NCI-H187 treated with DMSO at 0.1 percent for 48 hours (cell line): Measurements from ENCODE around the gene STPG1.
"Not testable (repeated sequence)": the region's sequence is repeated elsewhere in the genome, so short reads cannot be mapped to it uniquely, and the experiment has no call there.

Experiments
- DNase-seq: peaks from one replicate; lab custom pipeline; 2025; lab: John Stamatoyannopoulos, UW

STPG1 gene, protein sequence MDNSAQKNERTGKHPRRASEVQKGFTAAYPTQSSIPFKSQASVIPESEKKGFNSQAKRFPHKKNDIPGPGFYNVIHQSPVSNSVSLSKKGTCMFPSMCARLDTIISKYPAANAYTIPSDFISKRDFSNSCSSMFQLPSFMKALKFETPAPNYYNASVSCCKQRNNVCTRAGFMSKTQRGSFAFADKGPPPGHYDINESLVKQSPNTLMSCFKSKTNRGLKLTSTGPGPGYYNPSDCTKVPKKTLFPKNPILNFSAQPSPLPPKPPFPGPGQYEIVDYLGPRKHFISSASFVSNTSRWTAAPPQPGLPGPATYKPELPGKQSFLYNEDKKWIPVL

DNA sequence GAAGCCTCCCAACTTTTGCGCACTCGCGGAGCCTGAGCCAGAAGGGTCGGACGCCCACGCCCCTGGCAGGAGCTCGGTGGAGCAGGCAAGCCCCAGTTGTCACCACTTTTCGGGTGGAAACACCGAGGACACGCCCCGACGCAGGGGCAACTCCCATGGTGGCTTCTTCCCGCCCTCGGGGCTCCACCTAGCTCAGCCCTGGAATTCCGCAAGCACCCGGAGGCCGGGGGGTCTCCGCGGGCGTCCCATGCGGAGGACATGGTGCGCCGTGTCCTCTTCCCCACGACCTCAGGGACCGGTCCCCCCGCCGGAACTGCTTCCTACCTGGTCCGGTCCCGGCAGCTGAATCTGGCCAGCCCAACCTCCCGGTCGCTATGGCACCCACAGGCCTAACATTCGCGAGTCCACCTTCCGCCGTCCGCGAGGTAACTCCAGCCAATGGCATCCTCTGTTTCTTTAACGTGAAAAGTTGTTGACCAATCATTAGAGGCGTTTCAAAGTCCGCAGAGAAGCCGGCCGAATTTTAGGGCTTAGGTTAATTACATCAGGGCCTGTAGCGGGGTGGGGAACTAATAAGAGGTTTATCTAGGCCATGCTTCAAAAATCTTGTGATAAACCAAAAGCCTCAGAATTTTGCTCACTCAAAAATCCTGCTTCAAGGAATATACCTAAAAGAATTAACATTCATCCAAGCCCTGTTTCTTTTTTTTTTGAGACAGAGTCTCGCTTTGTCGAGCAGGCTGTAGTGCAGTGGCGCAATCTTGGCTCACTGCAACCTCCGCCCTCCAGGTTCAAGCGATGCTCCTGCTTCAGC lies at the start of gene STPG1:
STPG1 (minus strand) TSS at position 433 of the 814 bp plus-strand sequence. CDS start 12,394 bp downstream, outside the sequence.
- peak; percentile 38 for DNase-seq

DNA sequence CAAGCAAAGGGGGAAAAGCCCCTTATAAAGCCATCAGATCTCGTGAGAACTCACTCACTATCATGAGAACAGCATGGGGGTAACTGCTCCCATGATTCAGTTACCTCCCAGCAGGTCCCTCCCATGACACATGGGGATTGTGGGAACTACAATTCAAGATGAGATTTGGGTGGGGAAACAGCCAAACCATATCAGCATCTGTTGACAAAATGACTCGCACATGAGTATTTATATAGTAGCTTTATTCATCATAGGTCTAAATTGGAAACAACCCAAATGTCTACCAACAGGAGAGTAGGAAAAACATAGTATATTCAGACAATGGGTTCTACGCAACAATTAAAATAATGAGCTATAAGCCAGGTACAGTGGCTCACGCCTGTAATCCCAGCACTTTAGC lies 48.5 kb upstream of the STPG1 start:
- DNase-seq = not testable (repeated sequence)

DNA sequence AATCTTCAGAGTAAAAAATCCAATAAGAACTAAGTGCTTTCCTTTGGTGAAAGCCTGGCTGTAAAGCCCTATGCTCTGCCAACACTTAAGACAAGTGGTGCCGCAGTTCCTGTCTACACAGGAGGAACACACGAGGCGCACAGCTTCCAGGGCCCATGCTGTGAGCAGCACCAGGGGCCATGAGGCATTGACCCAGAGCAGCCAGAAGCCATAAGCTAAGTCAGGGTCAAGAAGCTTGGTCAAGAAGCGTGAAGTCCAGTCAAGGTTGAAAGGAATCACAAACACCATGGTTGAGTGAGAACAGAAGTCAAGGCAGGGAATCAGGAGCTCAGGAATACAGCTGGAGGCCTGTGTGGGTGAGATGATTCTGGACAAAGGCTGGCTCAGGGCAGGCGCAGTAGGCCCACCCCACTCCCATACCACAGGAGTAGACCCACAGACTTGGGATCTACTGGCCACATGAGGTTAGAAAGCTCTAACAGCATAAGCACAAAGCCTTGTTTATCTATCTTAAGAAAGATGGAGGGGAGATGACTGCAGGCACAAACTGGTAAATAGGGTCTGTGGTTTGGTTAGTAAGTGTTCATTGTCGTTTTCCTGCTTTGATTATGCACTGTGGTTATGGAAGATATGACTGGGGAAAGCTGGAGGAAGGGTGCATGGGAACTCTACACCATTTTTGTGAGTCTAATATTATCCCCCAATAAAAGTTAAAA lies 46.1 kb upstream of the STPG1 start:
- no peak for DNase-seq

DNA sequence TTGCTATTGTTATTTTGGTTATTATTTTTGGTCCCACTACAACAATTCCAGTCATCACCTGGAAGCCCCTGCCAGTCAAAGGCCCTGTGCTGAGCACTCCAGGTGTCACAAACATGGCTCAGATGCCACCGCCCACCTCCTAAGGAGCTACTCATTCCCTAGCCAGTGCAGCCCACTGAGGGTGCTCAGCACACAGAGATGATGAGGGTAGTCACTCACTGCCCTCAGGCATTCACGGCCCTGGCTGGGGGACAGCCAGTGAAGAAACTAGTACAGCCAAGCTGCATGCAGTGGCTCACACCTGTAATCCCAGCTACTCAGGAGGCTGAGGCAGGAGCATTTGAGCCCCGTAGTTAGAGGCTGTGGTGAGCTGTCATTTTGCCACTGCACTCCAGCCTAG lies 44.3 kb upstream of the STPG1 start:
- DNase-seq = no peak

DNA sequence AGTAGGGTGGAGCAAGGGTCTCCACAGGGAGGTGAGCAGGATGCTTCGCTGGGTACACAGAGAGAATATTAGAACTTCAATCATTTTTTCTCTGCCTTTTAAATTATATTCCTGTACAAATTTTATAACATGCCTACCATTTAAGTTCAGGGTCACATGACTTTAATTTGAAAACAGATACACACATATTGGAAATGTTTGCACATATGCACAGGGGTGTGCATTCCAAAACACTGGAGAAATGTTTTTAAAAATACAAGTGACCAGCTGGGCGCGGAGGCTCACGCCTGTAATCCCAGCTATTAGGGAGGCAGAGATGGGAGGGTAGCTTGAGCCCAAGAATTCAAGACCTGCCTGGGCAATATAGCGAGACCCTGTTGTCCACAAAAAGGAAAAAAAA lies 41.7 kb upstream of the STPG1 start:
- no peak for DNase-seq

DNA sequence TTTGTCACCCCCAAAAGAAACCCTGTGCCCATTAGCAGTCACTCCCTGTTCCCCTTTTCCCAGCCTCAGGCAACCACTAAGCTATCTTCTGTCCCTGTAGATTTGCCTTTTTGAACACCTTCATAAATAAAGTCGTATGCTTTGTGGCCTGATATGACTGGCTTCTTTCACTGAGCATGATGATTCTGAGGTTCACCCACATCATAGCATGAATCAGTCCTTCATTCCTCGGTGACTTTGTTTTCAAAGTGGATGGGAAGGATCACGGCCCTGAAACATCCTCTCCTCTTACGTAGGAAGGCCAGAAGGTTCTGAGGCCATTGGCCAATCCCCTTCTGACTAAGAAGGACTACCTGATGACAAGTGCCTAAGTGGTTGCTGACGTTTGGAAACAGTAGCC lies 41.1 kb upstream of the STPG1 start:
- DNase-seq = no peak

DNA sequence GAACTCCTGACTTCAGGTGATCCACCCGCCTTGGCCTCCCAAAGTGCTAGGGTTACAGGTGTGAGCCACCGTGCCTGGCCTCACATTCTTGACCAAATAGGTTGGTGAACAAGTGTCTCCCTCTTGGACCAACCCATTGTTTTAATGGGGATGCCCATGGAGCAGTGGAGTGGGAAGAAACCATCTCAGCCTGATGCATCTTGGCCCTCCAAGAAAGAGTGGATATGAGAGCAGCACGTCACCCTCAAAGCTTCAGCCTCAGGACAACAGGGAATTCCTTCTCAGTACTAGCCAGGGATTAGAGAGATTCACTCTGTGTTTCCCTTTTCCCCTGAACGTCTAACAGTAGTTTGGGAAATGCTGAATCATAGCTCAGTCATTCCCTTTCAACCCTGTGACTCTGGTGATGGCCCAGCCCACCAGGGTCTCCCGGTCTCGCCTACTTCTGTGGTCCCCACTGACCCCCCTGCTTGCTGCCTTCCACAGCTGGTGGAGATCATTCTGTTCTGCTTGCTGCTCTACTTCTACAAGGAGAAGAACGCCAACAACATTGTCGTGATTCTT lies 39.4 kb upstream of the STPG1 start:
- DNase-seq = no peak

DNA sequence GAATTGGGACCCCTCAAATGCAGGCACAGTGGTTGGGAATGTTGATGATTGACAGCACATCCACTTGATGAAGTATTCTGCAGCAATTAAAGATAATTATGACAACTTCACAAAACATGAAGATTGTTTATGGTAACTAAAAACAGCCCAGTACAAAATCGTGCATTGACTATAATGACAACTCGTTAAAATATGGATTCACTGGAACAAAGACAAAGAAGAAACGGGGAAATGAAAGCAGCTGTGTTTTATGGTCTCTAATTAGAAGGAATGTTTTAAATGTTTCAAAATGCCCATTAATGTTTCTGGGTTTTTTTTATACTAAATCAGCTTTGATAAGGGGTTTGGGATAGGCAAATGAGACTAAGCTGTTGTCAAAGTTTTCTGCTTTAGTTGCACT lies 38.2 kb upstream of the STPG1 start:
- DNase-seq = no peak

DNA sequence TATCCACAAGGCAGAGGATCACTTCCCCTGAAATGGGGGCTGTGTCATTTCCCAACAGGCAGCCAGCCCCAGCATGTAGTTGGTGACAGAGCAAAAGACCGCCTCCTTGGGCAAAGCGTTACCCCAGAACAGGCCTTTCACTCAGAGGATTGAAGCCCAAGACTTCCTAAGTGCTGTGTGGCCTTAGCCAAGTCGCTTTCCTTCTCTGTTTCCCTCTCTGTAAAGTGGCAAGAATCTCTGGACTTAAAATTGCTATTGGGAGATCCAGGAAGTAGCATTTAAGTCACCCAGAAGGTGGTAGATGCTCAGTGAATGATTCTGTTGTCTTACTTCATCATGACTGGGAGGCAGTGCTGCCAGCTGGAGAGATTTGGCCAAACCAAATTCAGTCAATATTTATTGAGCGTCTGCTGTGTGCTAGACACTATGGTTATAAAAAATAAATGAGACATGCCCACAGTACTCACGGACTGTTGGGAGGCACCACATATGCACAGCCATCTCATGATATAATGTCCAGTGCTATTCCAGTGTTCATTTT lies 37.3 kb upstream of the STPG1 start:
- no peak for DNase-seq

DNA sequence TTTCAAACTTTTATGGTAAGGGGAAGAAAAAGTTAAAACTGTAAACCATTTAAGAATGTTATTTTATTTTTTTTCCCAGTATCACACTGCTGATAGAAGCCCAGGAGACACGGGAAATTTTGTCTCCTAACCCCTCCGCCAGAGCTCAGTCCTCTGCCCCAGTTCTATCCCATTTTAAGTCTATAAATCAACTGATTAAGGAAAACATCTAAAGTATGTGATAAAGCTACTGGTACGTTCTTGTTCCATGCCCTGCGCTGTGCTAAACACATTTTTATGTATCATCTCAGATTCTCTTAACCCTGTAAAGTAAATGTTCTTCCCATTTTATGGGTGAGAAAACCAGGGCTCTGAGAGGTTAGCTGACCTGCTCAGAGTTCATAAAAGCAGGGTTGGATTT lies 36.7 kb upstream of the STPG1 start:
- DNase-seq = no peak

DNA sequence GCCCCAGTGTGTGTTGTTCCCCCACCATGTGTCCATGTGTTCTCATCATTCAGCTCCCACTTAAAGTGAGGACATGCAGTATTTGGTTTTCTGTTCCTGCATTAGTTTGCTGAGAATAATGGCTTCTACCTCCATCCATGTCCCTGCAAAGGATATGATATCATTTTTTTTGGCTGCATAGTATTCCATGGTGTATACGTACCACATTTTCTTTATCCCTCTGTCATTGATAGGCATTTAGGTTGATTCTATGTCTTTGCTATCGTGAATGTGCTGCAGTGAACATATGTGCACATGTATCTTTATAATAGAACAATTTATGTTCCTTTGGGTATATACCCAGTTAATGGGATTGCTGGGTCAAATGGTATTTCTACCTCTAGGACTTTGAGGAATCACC lies 32.9 kb upstream of the STPG1 start:
- DNase-seq = not testable (repeated sequence)

DNA sequence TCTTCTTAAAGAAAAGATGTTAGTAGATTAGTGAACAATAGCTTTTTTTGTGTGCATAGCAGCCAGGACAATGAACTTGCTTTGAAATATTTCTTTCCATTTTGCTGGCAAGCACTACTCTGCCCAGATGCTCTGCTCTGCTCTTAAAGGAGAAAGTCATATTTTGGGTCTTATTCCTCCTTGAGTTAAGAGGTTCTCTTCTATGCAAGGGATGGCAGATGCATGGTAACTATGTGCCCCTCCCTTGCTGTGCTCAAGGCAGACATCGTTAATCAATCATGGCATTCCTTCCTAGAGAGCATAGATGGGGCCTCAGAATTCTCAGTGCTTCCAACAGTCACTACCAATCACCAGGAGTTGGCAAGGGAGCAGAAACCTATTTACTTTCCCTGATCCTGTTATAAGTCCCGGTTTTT lies 29.7 kb upstream of the STPG1 start:
- peak; percentile 15 for DNase-seq

DNA sequence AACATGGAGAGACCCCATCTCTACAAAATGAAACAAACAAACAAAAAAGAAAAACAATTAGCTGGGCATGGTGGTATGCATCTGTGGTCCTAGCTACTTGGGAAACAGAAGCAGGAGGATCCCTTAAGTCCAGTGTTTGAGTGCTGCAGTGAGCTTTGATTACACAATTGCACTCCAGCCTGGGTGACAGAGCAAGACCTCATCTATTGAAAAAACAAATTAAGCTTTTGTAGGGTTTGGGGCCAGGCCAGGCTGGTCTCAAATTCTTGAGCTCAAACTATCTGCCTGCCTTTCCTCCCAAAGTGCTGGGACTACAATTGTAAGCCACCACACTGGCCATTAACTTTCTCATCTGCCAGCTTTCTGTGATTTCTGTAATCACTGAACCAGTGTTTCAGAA lies 29.2 kb upstream of the STPG1 start:
- DNase-seq = no peak

DNA sequence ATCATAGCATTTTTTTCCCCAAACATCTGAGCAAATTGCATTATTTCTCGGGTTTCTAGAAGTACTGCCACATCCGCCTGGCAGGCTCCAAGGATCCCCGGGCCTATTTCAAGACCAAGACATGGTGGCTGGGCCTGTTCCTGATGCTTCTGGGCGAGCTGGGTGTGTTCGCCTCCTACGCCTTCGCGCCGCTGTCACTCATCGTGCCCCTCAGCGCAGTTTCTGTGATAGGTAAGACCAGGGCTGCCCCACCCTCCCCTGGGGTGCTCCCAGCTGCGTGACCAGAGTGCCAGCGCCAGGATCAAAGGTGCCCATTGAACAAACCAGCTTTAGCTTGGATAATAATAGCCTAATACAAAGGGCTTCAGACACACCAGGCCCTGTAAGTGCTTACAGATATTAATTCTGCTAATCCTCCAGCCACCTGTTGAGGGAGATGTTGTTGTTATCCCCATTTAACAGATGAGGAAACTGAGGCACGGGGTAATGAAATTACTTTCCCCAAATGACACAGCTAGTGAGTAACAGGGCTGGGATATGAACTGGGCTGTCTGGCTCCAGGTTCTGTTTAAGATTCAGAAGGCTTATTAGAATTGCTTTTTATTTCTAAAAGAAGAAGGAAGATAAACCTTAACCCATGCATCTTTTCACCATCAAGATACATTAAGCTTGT lies 28.6 kb upstream of the STPG1 start:
- no peak for DNase-seq

DNA sequence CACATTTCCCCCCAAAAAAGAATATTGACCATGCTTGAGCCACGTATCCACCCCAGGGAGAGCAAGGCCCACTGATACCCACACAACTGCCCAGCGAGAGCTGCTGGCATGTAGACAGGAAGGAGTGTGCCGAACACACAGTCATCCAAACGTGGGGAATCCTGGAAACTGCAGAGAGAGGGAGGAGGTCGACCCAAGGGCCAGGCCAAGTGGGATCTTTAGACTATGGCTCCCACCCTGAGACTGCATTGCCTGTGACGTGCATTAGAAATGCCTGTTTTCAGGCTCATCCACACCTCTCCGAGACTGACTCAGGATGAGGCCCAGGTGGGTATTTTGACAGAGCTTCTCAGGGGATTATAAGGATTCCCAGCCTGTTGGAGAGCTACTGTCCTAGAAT lies 27.9 kb upstream of the STPG1 start:
- DNase-seq = no peak

DNA sequence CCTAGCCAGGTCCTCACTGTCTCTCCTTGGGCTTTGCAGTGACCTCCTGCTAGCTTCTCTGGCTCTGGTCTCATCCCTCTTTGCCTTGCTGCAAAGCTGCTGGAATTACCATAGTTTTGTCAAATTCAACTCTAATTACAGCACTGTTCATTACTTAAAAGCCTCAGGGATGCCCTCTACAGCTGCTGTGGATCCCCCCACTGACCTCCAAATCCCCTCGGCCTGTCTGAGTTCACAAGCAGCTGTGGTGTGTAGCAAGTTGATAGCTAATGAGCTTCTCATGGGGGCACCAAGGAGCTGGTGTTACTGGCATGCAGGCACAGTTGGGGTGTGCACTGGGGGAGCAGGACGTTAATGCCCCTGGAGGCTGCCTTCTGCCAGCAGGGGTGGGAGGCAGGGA lies 26.9 kb upstream of the STPG1 start:
- no peak for DNase-seq

DNA sequence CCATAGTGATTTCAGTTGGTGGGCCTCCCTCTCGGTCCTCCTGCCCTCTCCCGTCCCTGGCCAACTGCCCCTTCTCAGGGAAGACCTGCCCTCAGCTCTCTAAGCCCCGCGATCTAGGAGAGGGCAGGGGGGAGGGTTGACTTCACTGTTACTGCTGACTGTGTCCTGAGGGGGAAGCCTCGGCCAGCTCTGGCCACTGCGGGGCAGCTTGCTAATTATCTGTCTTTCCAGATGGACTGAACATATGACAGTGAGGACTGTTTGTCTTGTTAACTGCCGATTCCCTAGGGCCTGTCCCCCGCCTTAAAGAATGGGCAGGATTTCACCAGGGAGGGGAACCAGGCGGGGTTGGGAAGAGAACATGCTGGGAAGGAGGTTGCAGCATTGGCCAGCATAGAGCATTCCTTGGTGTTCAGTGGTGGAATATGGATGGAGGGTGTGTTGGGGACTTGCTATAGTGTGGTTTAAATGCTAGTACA lies 24.9 kb upstream of the STPG1 start:
- no peak for DNase-seq

DNA sequence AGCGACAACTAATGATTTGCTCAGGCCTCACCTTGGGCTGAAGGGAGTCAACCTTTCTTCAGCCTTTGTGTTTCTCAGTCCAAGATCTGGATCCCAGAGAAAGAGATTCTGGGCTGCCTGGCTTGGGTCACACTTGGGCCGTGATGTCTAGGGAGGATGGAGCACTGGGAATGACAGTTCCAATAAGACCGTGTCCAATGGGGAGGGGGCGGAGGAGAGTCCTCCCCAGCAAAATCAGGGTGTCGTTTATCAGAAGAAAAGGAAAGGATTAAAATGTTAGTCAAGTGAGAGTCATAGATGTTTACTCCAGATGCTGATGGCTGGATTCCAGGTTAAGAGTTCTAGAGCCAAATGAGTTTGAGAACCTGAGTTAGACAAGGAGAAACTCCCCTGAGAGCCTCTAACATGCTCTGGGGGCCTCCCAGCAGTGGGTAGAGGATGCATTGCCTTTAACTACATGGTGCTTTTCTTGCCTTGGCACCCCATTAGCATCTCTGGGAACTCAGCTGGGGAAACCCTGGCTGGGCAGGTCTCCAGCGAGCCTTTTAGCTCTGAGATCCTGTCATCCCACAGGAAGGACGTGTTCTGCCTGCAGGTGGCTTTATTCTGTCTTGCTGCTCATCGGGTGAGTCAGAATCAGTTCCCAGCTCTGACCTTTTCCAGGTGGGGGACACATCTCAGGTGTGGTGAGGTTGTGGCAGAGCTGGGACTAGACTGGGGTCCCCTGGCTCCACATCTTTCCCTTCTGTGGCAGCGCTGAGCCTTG lies 24.2 kb upstream of the STPG1 start:
- no peak for DNase-seq

DNA sequence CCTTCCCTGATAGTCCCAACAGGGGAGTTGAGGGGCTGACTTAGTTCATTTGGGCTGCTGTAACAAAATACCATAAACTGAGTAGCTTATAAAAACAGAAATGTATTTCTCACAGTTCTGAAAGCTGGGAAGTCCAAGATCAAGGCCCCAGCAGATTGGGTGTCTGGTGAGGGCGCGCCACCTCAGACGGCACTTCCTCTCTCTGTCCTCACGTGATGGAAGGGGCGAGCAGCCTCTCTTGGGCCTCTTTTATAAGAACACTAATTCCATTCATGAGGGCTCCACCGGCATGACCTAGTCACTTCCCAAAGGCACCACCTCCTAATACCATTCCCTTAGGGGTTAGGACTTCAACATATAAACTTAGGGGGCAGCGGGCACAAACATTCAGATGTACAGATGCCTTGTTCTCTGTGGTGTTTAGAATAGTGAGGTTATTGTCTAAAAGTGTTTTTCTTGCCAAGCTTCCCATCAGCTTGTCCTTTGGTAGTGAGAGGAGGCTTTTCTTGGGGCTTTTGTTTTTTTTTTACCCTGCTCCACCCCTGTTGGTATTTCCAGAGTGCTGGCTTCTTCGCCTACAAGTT lies 22.3 kb upstream of the STPG1 start:
- DNase-seq = no peak

DNA sequence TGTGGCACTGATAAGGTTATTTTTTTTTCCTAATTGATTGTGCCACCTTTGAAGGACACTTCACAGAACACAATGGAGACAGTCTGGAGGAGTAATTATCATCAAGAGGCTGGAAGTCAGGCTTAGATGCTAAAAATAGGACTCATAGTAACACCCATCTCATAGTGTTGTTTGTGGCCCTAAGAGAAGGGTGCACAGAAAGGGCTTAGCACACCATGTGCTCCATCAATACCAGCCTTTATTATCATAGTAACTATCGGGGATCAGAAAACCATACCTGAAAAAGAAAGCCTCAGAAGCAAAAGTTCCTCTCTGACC lies 13.9 kb upstream of the STPG1 start:
- DNase-seq = peak; percentile 22
